GM21423 (cell line): ENCODE data around the gene COX7C.
"Not testable (repeated sequence)": the region's sequence is repeated elsewhere in the genome, so short reads cannot be mapped to it uniquely, and the experiment has no call there.

ENCODE experiments used
- ATAC-seq: cut with Tn5 transposase; IDR thresholded peaks from one replicate; pipeline ENCODE4 v1.9.1; 2021; ENCODE audit warnings: mild to moderate bottlenecking, moderate library complexity; ENCODE audit not compliant: unreplicated experiment

COX7C gene

GRCh38 chr5:86617756-86618576, at the start of gene COX7C:
Gene COX7C (plus strand): TSS chr5:86617941. CDS start chr5:86618056, 115 bp downstream.
- ATAC-seq = peak; percentile 99

- ATAC-seq = not testable (repeated sequence)
Observed at GRCh38 chr5:86569522-86570426, 48.0 kb upstream of the COX7C start.

GRCh38 chr5:86570427-86571083, 47.2 kb upstream of the COX7C start:
- ATAC-seq = no peak

GRCh38 chr5:86571109-86571508, 46.6 kb upstream of the COX7C start:
- ATAC-seq = not testable (repeated sequence)

GRCh38 chr5:86572825-86573517, 44.8 kb upstream of the COX7C start:
- no peak for ATAC-seq

- ATAC-seq = no peak
Observed at GRCh38 chr5:86579502-86579901, 38.2 kb upstream of the COX7C start.

- no peak for ATAC-seq
Observed at GRCh38 chr5:86596476-86596875, 21.3 kb upstream of the COX7C start.

- no peak for ATAC-seq
Observed at GRCh38 chr5:86605881-86606280, 11.9 kb upstream of the COX7C start.

GRCh38 chr5:86613455-86613854, 4.3 kb upstream of the COX7C start:
- no peak for ATAC-seq

- no peak for ATAC-seq
Observed at GRCh38 chr5:86617309-86617755, 409 bp upstream of the COX7C start.

GRCh38 chr5:86623785-86624483, 6.2 kb downstream of the COX7C start:
- no peak for ATAC-seq

GRCh38 chr5:86625148-86625547, 7.4 kb downstream of the COX7C start:
- no peak for ATAC-seq

- no peak for ATAC-seq
Observed at GRCh38 chr5:86626149-86626548, 8.4 kb downstream of the COX7C start.

- no peak for ATAC-seq
Observed at GRCh38 chr5:86631165-86631564, 13.4 kb downstream of the COX7C start.

- ATAC-seq = no peak
Observed at GRCh38 chr5:86640998-86641397, 23.3 kb downstream of the COX7C start.

GRCh38 chr5:86644843-86645242, 27.1 kb downstream of the COX7C start:
- ATAC-seq = no peak

GRCh38 chr5:86645885-86646284, 28.1 kb downstream of the COX7C start:
- ATAC-seq = no peak

- no peak for ATAC-seq
Observed at GRCh38 chr5:86646671-86647070, 28.9 kb downstream of the COX7C start.

- no peak for ATAC-seq
Observed at GRCh38 chr5:86649832-86650505, 32.2 kb downstream of the COX7C start.
